Prostate gland (tissue), 2 donors: Measurements from ENCODE around the gene TUBB.

Source experiments
- CTCF ChIP-seq, 4 experiments: fragments of 200-600 bp in 2 of 4; fragments of 450-650 bp in 2 of 4; sonication (generic) in 2 of 4; IDR thresholded peaks; 1 replicate in 3 of 4; 2 replicates in 1 of 4; pipeline ENCODE4 v1.5.1; 2016 to 2019; ENCODE audit warnings: antibody characterized with exemption in 4 of 4, mild to moderate bottlenecking in 2 of 4, moderate library complexity in 2 of 4
- POLR2A ChIP-seq: fragments of 450-650 bp; IDR thresholded peaks from one replicate; pipeline ENCODE4 v1.6.1; 2016; ENCODE audit warnings: antibody characterized with exemption, mild to moderate bottlenecking
- POLR2AphosphoS5 ChIP-seq: sonication (generic); formaldehyde crosslinking; IDR thresholded peaks from one replicate; pipeline ENCODE4 v1.6.1; 2017; ENCODE audit warnings: antibody characterized with exemption

- TF ChIP-seq CTCF (IDR thresholded peaks at IDR 0.05) = peak in 2 of 4 experiments; percentile 30 to 37
- TF ChIP-seq POLR2AphosphoS5 = peak; percentile 97
- peak; percentile 95 for TF ChIP-seq POLR2A
These were observed at the start of gene TUBB for GRCh38 chr6:30719791-30720737.
